Measurements from ENCODE around the gene SSC5D.
A peak's percentile ranks its signal among the peaks of the same experiment; 100 is the strongest.

The SSC5D gene

DNA sequence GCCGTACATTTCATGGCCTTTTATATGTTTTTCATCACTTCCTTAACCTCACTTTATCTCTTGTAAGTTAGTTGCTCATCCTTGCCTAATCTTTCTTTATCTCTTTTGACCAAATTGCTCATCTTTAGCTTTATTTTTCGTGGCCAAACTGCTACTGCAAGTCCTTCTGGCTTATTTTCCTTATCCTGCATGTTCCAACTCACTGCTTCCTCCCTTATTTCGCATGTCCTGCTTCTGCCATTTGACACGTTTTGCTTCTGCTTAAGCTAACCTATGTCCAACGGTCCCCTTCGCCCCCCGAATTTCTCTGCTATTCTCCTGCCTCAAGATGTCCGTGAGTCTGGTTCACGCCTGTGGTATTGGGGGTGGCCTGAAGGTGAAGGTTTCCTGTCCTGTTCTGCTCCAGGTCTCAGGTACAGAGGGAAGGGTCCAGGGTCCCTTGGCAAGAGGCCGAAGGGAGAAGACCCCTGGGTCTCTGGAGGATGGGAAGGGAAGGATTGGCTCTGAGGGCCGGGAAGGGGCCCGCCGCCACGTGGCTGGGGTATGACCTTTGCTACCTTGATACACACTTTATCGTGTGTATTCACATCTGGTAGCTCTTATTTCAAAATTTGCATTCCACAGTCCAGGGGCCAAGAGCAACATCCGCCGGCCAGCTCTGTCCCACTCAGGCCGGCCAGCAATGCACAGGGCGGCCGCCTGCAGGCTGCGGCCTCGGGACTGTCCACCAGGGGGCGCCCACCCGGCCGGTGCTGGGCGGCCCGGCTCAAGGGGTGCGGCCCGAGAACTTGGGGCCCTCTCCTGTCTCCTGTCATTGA is 20.8 kb upstream of the SSC5D start:
- peak; percentile 88 for DNase-seq (ENCODE audit: low spot score)
- TF ChIP-seq, protein P1, sequence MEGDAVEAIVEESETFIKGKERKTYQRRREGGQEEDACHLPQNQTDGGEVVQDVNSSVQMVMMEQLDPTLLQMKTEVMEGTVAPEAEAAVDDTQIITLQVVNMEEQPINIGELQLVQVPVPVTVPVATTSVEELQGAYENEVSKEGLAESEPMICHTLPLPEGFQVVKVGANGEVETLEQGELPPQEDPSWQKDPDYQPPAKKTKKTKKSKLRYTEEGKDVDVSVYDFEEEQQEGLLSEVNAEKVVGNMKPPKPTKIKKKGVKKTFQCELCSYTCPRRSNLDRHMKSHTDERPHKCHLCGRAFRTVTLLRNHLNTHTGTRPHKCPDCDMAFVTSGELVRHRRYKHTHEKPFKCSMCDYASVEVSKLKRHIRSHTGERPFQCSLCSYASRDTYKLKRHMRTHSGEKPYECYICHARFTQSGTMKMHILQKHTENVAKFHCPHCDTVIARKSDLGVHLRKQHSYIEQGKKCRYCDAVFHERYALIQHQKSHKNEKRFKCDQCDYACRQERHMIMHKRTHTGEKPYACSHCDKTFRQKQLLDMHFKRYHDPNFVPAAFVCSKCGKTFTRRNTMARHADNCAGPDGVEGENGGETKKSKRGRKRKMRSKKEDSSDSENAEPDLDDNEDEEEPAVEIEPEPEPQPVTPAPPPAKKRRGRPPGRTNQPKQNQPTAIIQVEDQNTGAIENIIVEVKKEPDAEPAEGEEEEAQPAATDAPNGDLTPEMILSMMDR (IDR thresholded peaks at IDR 0.05; ENCODE audit: extremely low read depth, missing control alignments), result peak; percentile 98

- no peak for DNase-seq (ENCODE audit: low spot score)
- TF ChIP-seq, protein P1 (IDR thresholded peaks at IDR 0.05; ENCODE audit: extremely low read depth, missing control alignments), result no peak
These were observed 20.2 kb upstream of the SSC5D start for GRCh38 chr19:55468054-55468393.

DNA sequence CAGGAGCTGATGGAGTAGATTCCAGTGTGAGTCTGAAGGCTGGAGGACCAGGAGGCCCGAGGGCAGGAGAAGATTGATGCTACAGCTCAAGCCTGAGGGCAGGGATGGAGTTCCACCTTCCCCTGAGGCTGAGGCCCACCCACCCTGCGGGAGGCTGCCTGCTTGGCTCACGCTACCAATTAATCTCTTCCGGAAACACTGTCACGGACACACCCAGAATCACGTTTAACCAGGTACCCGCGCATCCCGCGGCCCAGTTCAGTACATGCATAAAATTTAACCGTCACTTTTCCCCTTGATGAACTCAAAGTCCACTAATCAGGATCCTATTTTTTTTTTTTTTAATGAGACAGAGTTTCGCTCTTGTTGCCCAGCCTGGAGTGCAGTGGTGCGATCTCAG is 17.0 kb upstream of the SSC5D start:
- TF ChIP-seq, protein P1 (IDR thresholded peaks at IDR 0.05; ENCODE audit: extremely low read depth, missing control alignments), result no peak
- no peak for DNase-seq (ENCODE audit: low spot score)

DNA sequence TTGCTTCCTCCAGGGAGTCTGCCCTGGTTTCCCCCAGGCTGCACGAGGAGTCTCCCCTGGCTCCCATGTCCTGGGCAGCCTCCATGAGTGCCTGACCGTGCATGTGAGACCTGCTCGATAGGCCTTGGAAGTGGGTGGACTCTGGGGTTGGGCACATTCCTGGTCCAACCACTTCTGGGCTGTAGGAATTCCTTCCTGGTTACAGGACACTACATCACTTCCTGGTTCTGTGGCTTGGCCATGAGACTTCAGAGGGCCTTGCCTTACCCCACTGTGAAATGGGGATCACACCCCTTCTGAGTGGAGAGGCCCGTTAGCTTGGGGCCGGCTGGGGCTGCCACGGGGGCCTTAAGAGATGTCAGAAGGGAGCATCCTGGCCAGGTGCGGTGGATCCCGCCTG is 15.8 kb upstream of the SSC5D start:
- no peak for DNase-seq (ENCODE audit: low spot score)
- TF ChIP-seq, protein P1 (IDR thresholded peaks at IDR 0.05; ENCODE audit: extremely low read depth, missing control alignments), result no peak

DNA sequence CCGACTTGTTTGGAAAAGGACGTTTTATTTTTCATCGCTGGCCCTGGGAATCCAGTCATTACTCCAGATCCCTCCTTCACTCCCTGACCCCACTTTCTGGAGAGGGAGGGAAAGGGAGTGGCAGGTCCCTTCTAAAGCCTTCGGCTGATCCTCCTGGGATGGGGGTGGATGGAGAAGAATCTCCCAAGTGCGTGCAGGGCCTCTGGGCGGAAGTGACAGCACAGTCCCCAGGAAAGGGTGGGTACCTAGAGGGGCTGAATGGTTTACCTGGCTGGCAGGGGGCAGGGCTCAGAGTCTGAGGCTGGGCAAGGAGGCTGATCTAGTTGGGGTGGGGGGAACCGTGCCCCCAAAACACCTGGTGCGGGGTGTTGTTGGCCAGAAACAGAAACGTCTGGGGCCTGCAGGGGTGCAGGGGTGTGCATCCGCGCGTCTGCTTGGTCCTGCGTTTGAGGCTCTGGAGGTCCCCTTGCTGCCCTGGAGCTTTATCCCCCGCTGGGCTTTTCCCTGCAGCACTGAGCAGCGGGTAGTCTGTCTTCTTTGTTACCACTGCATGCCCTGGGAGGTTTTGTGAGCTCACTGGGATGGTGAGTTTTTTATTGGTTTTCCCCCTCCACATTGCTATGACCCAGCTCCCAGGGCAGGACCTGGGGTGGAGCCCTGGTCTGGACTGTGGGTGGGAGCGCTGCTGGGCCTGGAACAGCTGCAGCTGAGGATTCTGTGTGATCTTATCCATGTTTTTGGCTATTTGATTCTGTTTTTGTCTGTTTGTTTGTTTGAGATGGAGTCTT is 14.8 kb upstream of the SSC5D start:
- DNase-seq (ENCODE audit: low spot score), result no peak
- TF ChIP-seq, protein P1 (IDR thresholded peaks at IDR 0.05; ENCODE audit: extremely low read depth, missing control alignments), result no peak

- TF ChIP-seq, protein P1 (IDR thresholded peaks at IDR 0.05; ENCODE audit: extremely low read depth, missing control alignments), result no peak
- DNase-seq (ENCODE audit: low spot score), result no peak
These were observed 13.7 kb upstream of the SSC5D start for GRCh38 chr19:55474269-55475265.

Data from GM20000 (cell line).